Breast epithelium (tissue), 4 donors: Measurements from ENCODE around the gene SYNJ2. TPM values are rescaled to one million over a fixed set of nuclear protein-coding genes. Genes with fewer than 3 reads are reported as not detected.

Experiments used
- DNase-seq, 2 donors: peaks; one replicate each; pipeline ENCODE4 v3.0.0-alpha.2; 2019; ENCODE audit warnings: low spot score in 2 of 2
- H3K27ac ChIP-seq, 2 donors: fragments of 200-600 bp; sonication (generic) in 1 of 2; one replicate each; pipeline ENCODE4 v1.5.1; 2016 to 2019; ENCODE audit warnings: mild to moderate bottlenecking in 1 of 2
- H3K27me3 ChIP-seq, 2 donors: fragments of 200-600 bp; sonication (generic) in 1 of 2; one replicate each; pipeline versions ENCODE4 v1.5.1 to v1.6.0; 2017 to 2019; ENCODE audit warnings: control low read depth in 1 of 2, mild to moderate bottlenecking in 1 of 2
- H3K36me3 ChIP-seq: fragments of 200-600 bp; one replicate; pipeline ENCODE4 v1.5.1; 2019
- H3K4me1 ChIP-seq, 2 donors: fragments of 200-600 bp; sonication (generic); one replicate each; pipeline ENCODE4 v1.5.1; 2016 to 2019; ENCODE audit warnings: control low read depth in 1 of 2
- H3K4me3 ChIP-seq, 3 donors: fragments of 200-600 bp; sonication (generic); 1 replicate in 2 of 3; 2 replicates in 1 of 3; pipeline ENCODE4 v1.5.1; 2016 to 2019; ENCODE audit warnings: mild to moderate bottlenecking in 3 of 3, moderate library complexity in 2 of 3
- H3K9me3 ChIP-seq, 2 donors: fragments of 200-600 bp; sonication (generic) in 1 of 2; one replicate each; pipeline ENCODE4 v1.5.1; 2016 to 2019; ENCODE audit warnings: control low read depth in 1 of 2
- CTCF ChIP-seq, 3 donors: fragments of 450-650 bp; IDR thresholded peaks; one replicate each; pipeline ENCODE4 v1.5.1; 2016 to 2017; ENCODE audit warnings: antibody characterized with exemption in 3 of 3, mild to moderate bottlenecking in 3 of 3, moderate library complexity in 3 of 3
- POLR2A ChIP-seq: fragments of 450-650 bp; IDR thresholded peaks from one replicate; pipeline ENCODE4 v1.6.1; 2016; ENCODE audit warnings: antibody characterized with exemption, mild to moderate bottlenecking, moderate library complexity
- POLR2AphosphoS5 ChIP-seq, 3 donors: sonication (generic); formaldehyde crosslinking; IDR thresholded peaks; one replicate each; pipeline ENCODE4 v1.6.1; 2017; ENCODE audit warnings: antibody characterized with exemption in 3 of 3
- intact Hi-C: fragments of 100-400 bp; cut with DNase I; formaldehyde crosslinking; loops from one replicate; pipeline ENCODE4 v1.15.1; 2023; ENCODE audit warnings: low total_unique reads
- total RNA-seq, 3 donors: library from RNA; depleted of rRNA; stranded (reverse); fragments of >200 nt; gene quantifications; one replicate each; pipeline ENCODE4 v1.1.0, GENCODE V29; 2016

SYNJ2 gene
- total RNA-seq, 3 donors from 2014 or later = 3.0 to 20.2 (median 15.7) TPM

GRCh38 chr6:158087224-158087867, 105.7 kb downstream of the SYNJ2 start:
- DNase-seq = no peak
- Histone ChIP-seq H3K36me3 (peaks cover 4% of the 10 kb centered on the region), H3K4me1 (no peaks in the 10 kb centered on the region), H3K4me3 (no peak overlapping the region), H3K27me3 (no peaks in the 10 kb centered on the region), H3K9me3 (no peaks in the 10 kb centered on the region), H3K27ac (no peak overlapping the region)
- intact Hi-C loops = no loop called here
- TF ChIP-seq POLR2A (no peak), POLR2AphosphoS5 (IDR thresholded peaks at IDR 0.05) (no peak), CTCF (IDR thresholded peaks at IDR 0.05) (no peak)

GRCh38 chr6:158092806-158093205, 111.1 kb downstream of the SYNJ2 start:
- Histone ChIP-seq H3K27ac (no peak overlapping the region), H3K27me3 (no peaks in the 10 kb centered on the region), H3K4me1 (no peaks in the 10 kb centered on the region), H3K4me3 (no peak overlapping the region), H3K36me3 (no peaks in the 10 kb centered on the region), H3K9me3 (no peaks in the 10 kb centered on the region)
- TF ChIP-seq POLR2AphosphoS5 (IDR thresholded peaks at IDR 0.05) (no peak), POLR2A (no peak), CTCF (IDR thresholded peaks at IDR 0.05) (no peak)
- DNase-seq = no peak
- intact Hi-C loops = no loop called here

- DNase-seq = no peak
- H3K4me1 ChIP-seq = no peaks in the 10 kb centered on the region
- H3K27me3 ChIP-seq = no peaks in the 10 kb centered on the region
- no peak overlapping the region for H3K4me3 ChIP-seq
- no peak for TF ChIP-seq CTCF (IDR thresholded peaks at IDR 0.05)
- TF ChIP-seq POLR2A = no peak
- TF ChIP-seq POLR2AphosphoS5 (IDR thresholded peaks at IDR 0.05) = no peak
- no peaks in the 10 kb centered on the region for H3K9me3 ChIP-seq
- no peaks in the 10 kb centered on the region for H3K36me3 ChIP-seq
- intact Hi-C loops = no loop called here
- H3K27ac ChIP-seq = no peak overlapping the region
Measured at GRCh38 chr6:158095031-158095430, 113.4 kb downstream of the SYNJ2 start.

GRCh38 chr6:158095671-158096070, 114.0 kb downstream of the SYNJ2 start:
- no peak overlapping the region for H3K4me3 ChIP-seq
- no peaks in the 10 kb centered on the region for H3K27me3 ChIP-seq
- H3K27ac ChIP-seq = no peak overlapping the region
- H3K4me1 ChIP-seq = no peaks in the 10 kb centered on the region
- no peaks in the 10 kb centered on the region for H3K36me3 ChIP-seq
- intact Hi-C loops = no loop called here
- no peak for DNase-seq
- no peaks in the 10 kb centered on the region for H3K9me3 ChIP-seq
- TF ChIP-seq POLR2A (no peak), CTCF (IDR thresholded peaks at IDR 0.05) (no peak), POLR2AphosphoS5 (IDR thresholded peaks at IDR 0.05) (no peak)

GRCh38 chr6:158103228-158103627, 121.6 kb downstream of the SYNJ2 start:
- H3K4me1 ChIP-seq = no peaks in the 10 kb centered on the region
- DNase-seq = no peak
- no peaks in the 10 kb centered on the region for H3K36me3 ChIP-seq
- TF ChIP-seq POLR2AphosphoS5 (IDR thresholded peaks at IDR 0.05) = no peak
- no peak for TF ChIP-seq CTCF (IDR thresholded peaks at IDR 0.05)
- no peak for TF ChIP-seq POLR2A
- no peak overlapping the region for H3K4me3 ChIP-seq
- no peaks in the 10 kb centered on the region for H3K9me3 ChIP-seq
- H3K27ac ChIP-seq = no peak overlapping the region
- intact Hi-C loops = no loop called here
- no peaks in the 10 kb centered on the region for H3K27me3 ChIP-seq
